PFSK-1 (cell line): ENCODE data around the gene NPIPB6.

Experiments used
- FOXP2 ChIP-seq: optimal IDR thresholded peaks from 2 replicates; pipeline ENCODE3; 2011; ENCODE audit warnings: borderline replicate concordance, control low read depth, inconsistent platforms; ENCODE audit not compliant: insufficient read depth; ENCODE audit errors: extremely low read length, extremely low read depth
- POLR2AphosphoS5 ChIP-seq: IDR thresholded peaks from 2 replicates; pipeline ENCODE4 v1.6.1; 2012; ENCODE audit warnings: low read depth, mild to moderate bottlenecking, control low read depth, low read length, moderate library complexity
- REST ChIP-seq, 2 experiments: IDR thresholded peaks; 2 replicates each; pipeline versions ENCODE4 v1.6.1 to v1.8.0; 2011 to 2012; ENCODE audit warnings: low read depth in 2 of 2, low read length in 2 of 2, control low read depth in 1 of 2, inconsistent platforms in 1 of 2, mild to moderate bottlenecking in 1 of 2, moderate library complexity in 1 of 2; ENCODE audit not compliant: insufficient read depth in 1 of 2
- SIN3A ChIP-seq: IDR thresholded peaks from 2 replicates; pipeline ENCODE4 v1.6.1; 2012; ENCODE audit warnings: mild to moderate bottlenecking, low read length, moderate library complexity, borderline replicate concordance; ENCODE audit not compliant: insufficient read depth
- TAF1 ChIP-seq: IDR thresholded peaks from 2 replicates; pipeline ENCODE4 v1.6.1; 2012; ENCODE audit warnings: low read length, control low read depth, borderline replicate concordance; ENCODE audit not compliant: insufficient read depth

The NPIPB6 gene

GRCh38 chr16:28311413-28311812, 51.9 kb downstream of the NPIPB6 start:
- TF ChIP-seq FOXP2 (no peak), POLR2AphosphoS5 (no peak), SIN3A (no peak), TAF1 (no peak), REST (IDR thresholded peaks at IDR 0.05; ENCODE audit: insufficient read depth in 1 of 2, low read depth in 2 of 2, low read length in 2 of 2) (no peak)

GRCh38 chr16:28310796-28311195, 52.5 kb downstream of the NPIPB6 start:
- TF ChIP-seq SIN3A = no peak
- no peak for TF ChIP-seq POLR2AphosphoS5
- TF ChIP-seq FOXP2 = no peak
- no peak for TF ChIP-seq REST (IDR thresholded peaks at IDR 0.05; ENCODE audit: insufficient read depth in 1 of 2, low read depth in 2 of 2, low read length in 2 of 2)
- no peak for TF ChIP-seq TAF1

- no peak for TF ChIP-seq REST (IDR thresholded peaks at IDR 0.05; ENCODE audit: insufficient read depth in 1 of 2, low read depth in 2 of 2, low read length in 2 of 2)
- no peak for TF ChIP-seq FOXP2
- no peak for TF ChIP-seq SIN3A
- TF ChIP-seq POLR2AphosphoS5 = no peak
- TF ChIP-seq TAF1 = no peak
Measured at GRCh38 chr16:28309811-28310311, 53.4 kb downstream of the NPIPB6 start.

GRCh38 chr16:28308794-28309584, 54.3 kb downstream of the NPIPB6 start:
- TF ChIP-seq REST (IDR thresholded peaks at IDR 0.05; ENCODE audit: insufficient read depth in 1 of 2, low read depth in 2 of 2, low read length in 2 of 2) (no peak), POLR2AphosphoS5 (no peak), TAF1 (no peak), SIN3A (no peak), FOXP2 (no peak)
